CD14-positive monocyte (primary cell): ENCODE measurements around the gene LCORL. TPM values are rescaled to one million over a fixed set of nuclear protein-coding genes. Genes with fewer than 3 reads are reported as not detected.

Experiments used
- DNase-seq, 3 donors: peaks; one replicate each; pipeline ENCODE4 v3.0.0-alpha.2; 2011 to 2022
- H2AFZ ChIP-seq: 2 replicates; pipeline ENCODE4 v1.6.0; 2012; ENCODE audit warnings: mild to moderate bottlenecking, low read depth, low read length, inconsistent platforms; ENCODE audit not compliant: insufficient read depth, poor library complexity, severe bottlenecking
- H3K27ac ChIP-seq, 2 donors: 1 replicate in 1 of 2; 2 replicates in 1 of 2; pipeline ENCODE4 v1.5.1; 2012 to 2013; ENCODE audit warnings: low read length in 2 of 2, control low read depth in 1 of 2, inconsistent platforms in 1 of 2, low read depth in 1 of 2, mild to moderate bottlenecking in 1 of 2
- H3K27me3 ChIP-seq, 2 donors: one replicate each; pipeline versions ENCODE4 v1.6.0 to v1.6.1; 2011 to 2013; ENCODE audit warnings: low read length in 2 of 2; ENCODE audit not compliant: control insufficient read depth in 2 of 2, insufficient read depth in 2 of 2
- H3K36me3 ChIP-seq, 2 donors: replicated peaks in 1 of 2; 1 replicate in 1 of 2; 2 replicates in 1 of 2; pipeline versions ENCODE4 v1.5.1 to v1.6.1; 2012 to 2013; ENCODE audit warnings: low read length in 2 of 2, control low read depth in 1 of 2, inconsistent platforms in 1 of 2, mild to moderate bottlenecking in 1 of 2; ENCODE audit not compliant: insufficient read depth in 2 of 2, control insufficient read depth in 1 of 2
- H3K4me1 ChIP-seq, 2 donors: 1 replicate in 1 of 2; 2 replicates in 1 of 2; pipeline versions ENCODE4 v1.5.1 to v1.6.1; 2012 to 2013; ENCODE audit warnings: low read length in 2 of 2, control low read depth in 1 of 2, inconsistent platforms in 1 of 2, mild to moderate bottlenecking in 1 of 2, moderate library complexity in 1 of 2; ENCODE audit not compliant: insufficient read depth in 2 of 2, control insufficient read depth in 1 of 2
- H3K4me2 ChIP-seq: replicated peaks from 2 replicates; pipeline ENCODE3; 2012; ENCODE audit warnings: low read length, moderate library complexity, mild to moderate bottlenecking; ENCODE audit not compliant: poor library complexity, severe bottlenecking; ENCODE audit errors: extremely low read depth
- H3K4me3 ChIP-seq, 3 experiments: fragments of 200-600 bp in 1 of 3; sonication (generic) in 1 of 3; replicated peaks in 1 of 3; 1 replicate in 2 of 3; 2 replicates in 1 of 3; pipeline ENCODE4 v1.5.1; 2011 to 2013; ENCODE audit warnings: low read length in 3 of 3, mild to moderate bottlenecking in 3 of 3, control low read depth in 2 of 3, low read depth in 2 of 3, inconsistent platforms in 1 of 3, moderate library complexity in 1 of 3
- H3K79me2 ChIP-seq: 2 replicates; pipeline ENCODE4 v1.6.0; 2012; ENCODE audit warnings: mild to moderate bottlenecking, control low read depth, inconsistent platforms, low read length, moderate library complexity; ENCODE audit not compliant: insufficient read depth
- H3K9ac ChIP-seq: 2 replicates; pipeline ENCODE4 v1.6.0; 2017; ENCODE audit warnings: low read length, mild to moderate bottlenecking; ENCODE audit not compliant: insufficient read depth, poor library complexity, severe bottlenecking
- H3K9me3 ChIP-seq, 2 donors: replicated peaks in 1 of 2; 1 replicate in 1 of 2; 2 replicates in 1 of 2; pipeline versions ENCODE4 v1.5.1 to v1.6.1; 2012 to 2013; ENCODE audit warnings: low read length in 2 of 2, control low read depth in 1 of 2; ENCODE audit not compliant: control insufficient read depth in 1 of 2, insufficient read depth in 1 of 2
- H4K20me1 ChIP-seq: 2 replicates; pipeline ENCODE4 v1.6.0; 2012; ENCODE audit warnings: mild to moderate bottlenecking, low read length, control low read depth, moderate library complexity; ENCODE audit not compliant: insufficient read depth
- H3K27ac Mint-ChIP-seq, 7 donors: one replicate each; pipeline ENCODE4 v1.8.0; 2020; ENCODE audit warnings: mild to moderate bottlenecking in 7 of 7, mixed read lengths in 7 of 7, moderate library complexity in 6 of 7, inconsistent platforms in 2 of 7
- H3K27me3 Mint-ChIP-seq, 3 donors: one replicate each; pipeline ENCODE4 v1.8.0; 2021 to 2022; ENCODE audit warnings: low read depth in 3 of 3, mild to moderate bottlenecking in 3 of 3, mixed read lengths in 3 of 3, moderate library complexity in 3 of 3, inconsistent platforms in 1 of 3
- H3K36me3 Mint-ChIP-seq, 2 donors: one replicate each; pipeline ENCODE4 v1.8.0; 2020; ENCODE audit warnings: mixed read lengths in 2 of 2, inconsistent platforms in 1 of 2, mild to moderate bottlenecking in 1 of 2
- H3K4me1 Mint-ChIP-seq: one replicate; pipeline ENCODE4 v1.8.0; 2020; ENCODE audit warnings: mild to moderate bottlenecking, mixed read lengths
- H3K4me3 Mint-ChIP-seq, 2 donors: one replicate each; pipeline ENCODE4 v1.8.0; 2020; ENCODE audit warnings: mild to moderate bottlenecking in 2 of 2, mixed read lengths in 2 of 2, moderate library complexity in 1 of 2
- H3K9me3 Mint-ChIP-seq, 7 donors: one replicate each; pipeline ENCODE4 v1.8.0; 2020 to 2022; ENCODE audit warnings: mixed read lengths in 7 of 7, mild to moderate bottlenecking in 6 of 7, moderate library complexity in 6 of 7, inconsistent platforms in 2 of 7
- WGBS: methylation state at CpG from one replicate; pipeline ENCODE4 v1.1.5; 2013; ENCODE audit warnings: missing lambda C conversion rate; ENCODE audit not compliant: insufficient coverage; 5-methylcytosine and 5-hydroxymethylcytosine counted together
- intact Hi-C, 2 donors: fragments of 100-400 bp; cut with micrococcal nuclease; formaldehyde crosslinking; loops; one replicate each; pipeline versions ENCODE4 v1.15.0 to v1.15.1; 2023
- polyA plus RNA-seq, 3 donors: library from polyadenylated mRNA; depleted of rRNA in 1 of 3; unstranded in 2 of 3; stranded (reverse) in 1 of 3; fragments of 300-500 nt in 2 of 3; fragments of >200 nt in 1 of 3; fragmentation: Illumina TruSeq in 2 of 3; gene quantifications; 1 replicate in 2 of 3; 2 replicates in 1 of 3; pipeline ENCODE4 v1.2.3, GENCODE V29; 2012 to 2021
- TF ChIP-seq, protein P1 (sequence below): fragments of 200-600 bp; IDR thresholded peaks from one replicate; pipeline ENCODE4 v1.8.0; 2022; ENCODE audit warnings: antibody characterized with exemption, mild to moderate bottlenecking

The LCORL gene
- polyA plus RNA-seq, 3 donors, result 3.1 to 19.1 (median 9.6) TPM

DNA sequence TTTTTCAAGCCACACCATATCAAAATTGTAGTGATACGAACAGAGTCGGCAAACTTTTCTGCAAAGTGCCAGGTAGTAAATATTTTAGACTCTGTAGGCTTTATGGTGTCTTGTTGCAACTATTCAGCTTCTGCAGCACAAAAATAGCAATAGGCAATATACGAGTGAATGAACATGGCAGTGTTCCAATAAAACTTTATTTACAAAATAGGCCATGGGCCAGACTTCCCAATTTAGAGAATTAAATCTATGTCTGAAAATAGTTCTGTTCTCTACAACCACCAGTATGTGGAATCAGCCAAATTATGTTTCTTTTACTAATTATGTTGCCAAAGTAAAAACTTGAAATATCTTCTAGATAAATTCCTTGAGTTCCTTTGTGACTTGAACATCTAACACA lies 154.3 kb downstream of the LCORL start:
- H3K4me2 ChIP-seq, result no peak overlapping the region
- DNase-seq, result no peak
- intact Hi-C loops, result no loop called here
- Mint-ChIP-seq H3K4me1 (no peaks in the 10 kb centered on the region), H3K4me3 (no peak overlapping the region), H3K36me3 (peaks cover 17 to 35% of the 10 kb centered on the region in 2 donors), H3K27me3 (peaks cover 0 to 4% (median 0%) of the 10 kb centered on the region in 3 donors), H3K9me3 (peaks cover 4 to 18% (median 9%) of the 10 kb centered on the region in 7 donors), H3K27ac (no peak overlapping the region)
- H3K79me2 ChIP-seq, result no peaks in the 10 kb centered on the region
- H3K27me3 ChIP-seq, result no peaks in the 10 kb centered on the region
- H3K4me1 ChIP-seq, result no peaks in the 10 kb centered on the region
- no peaks in the 10 kb centered on the region for H4K20me1 ChIP-seq
- peaks cover 3 to 13% of the 10 kb centered on the region in 2 donors for H3K9me3 ChIP-seq
- TF ChIP-seq, protein P1, sequence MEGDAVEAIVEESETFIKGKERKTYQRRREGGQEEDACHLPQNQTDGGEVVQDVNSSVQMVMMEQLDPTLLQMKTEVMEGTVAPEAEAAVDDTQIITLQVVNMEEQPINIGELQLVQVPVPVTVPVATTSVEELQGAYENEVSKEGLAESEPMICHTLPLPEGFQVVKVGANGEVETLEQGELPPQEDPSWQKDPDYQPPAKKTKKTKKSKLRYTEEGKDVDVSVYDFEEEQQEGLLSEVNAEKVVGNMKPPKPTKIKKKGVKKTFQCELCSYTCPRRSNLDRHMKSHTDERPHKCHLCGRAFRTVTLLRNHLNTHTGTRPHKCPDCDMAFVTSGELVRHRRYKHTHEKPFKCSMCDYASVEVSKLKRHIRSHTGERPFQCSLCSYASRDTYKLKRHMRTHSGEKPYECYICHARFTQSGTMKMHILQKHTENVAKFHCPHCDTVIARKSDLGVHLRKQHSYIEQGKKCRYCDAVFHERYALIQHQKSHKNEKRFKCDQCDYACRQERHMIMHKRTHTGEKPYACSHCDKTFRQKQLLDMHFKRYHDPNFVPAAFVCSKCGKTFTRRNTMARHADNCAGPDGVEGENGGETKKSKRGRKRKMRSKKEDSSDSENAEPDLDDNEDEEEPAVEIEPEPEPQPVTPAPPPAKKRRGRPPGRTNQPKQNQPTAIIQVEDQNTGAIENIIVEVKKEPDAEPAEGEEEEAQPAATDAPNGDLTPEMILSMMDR, result no peak
- WGBS, result no CpG with 5 or more reads among the region's 3 CpGs
- H3K4me3 ChIP-seq, result no peak overlapping the region
- no peak overlapping the region for H2AFZ ChIP-seq
- no peak overlapping the region for H3K9ac ChIP-seq
- H3K27ac ChIP-seq, result no peak overlapping the region
- peaks cover 0 to 3% of the 10 kb centered on the region in 2 donors for H3K36me3 ChIP-seq

- Histone ChIP-seq H3K79me2 (no peaks in the 10 kb centered on the region), H4K20me1 (no peaks in the 10 kb centered on the region), H3K4me2 (no peak overlapping the region), H2AFZ (no peak overlapping the region), H3K9me3 (peaks cover 7 to 16% of the 10 kb centered on the region in 2 donors), H3K4me3 (no peak overlapping the region), H3K27ac (no peak overlapping the region), H3K9ac (no peak overlapping the region), H3K4me1 (no peaks in the 10 kb centered on the region), H3K36me3 (peaks cover 0 to 3% of the 10 kb centered on the region in 2 donors), H3K27me3 (no peaks in the 10 kb centered on the region)
- WGBS, result no CpG with 5 or more reads among the region's 2 CpGs
- intact Hi-C loops, result no loop called here
- Mint-ChIP-seq H3K4me1 (no peaks in the 10 kb centered on the region), H3K27me3 (peaks cover 0 to 4% (median 0%) of the 10 kb centered on the region in 3 donors), H3K9me3 (peaks cover 8 to 22% (median 14%) of the 10 kb centered on the region in 7 donors), H3K4me3 (no peak overlapping the region), H3K36me3 (peaks cover 21 to 40% of the 10 kb centered on the region in 2 donors), H3K27ac (peak overlapping the region in 1 of 7 donors; percentile 26)
- DNase-seq, result no peak
- TF ChIP-seq, protein P1, result no peak
Measured at GRCh38 chr4:17866810-17867209, 154.7 kb downstream of the LCORL start.
